ENCODE measurements around the gene METTL14.

Gene METTL14

DNA sequence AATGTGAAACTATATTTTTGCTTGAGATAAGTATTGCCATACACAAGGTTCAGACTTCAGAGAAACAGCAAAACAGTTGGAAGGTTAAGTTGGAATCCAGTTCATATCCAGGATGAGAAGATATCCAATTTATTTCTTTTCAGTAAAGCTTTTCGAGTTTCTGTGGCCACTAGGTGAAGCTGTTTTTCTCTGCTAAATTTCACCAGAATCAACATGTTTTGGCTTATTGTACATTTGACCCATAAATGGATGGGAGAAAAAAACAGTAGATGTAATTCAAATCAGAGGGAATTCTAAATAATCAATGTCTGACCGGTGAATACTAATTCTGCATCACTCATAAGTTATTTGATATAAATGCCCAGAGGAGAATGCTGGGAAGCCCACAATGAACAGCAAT is 9.1 kb upstream of the METTL14 start:
- Histone ChIP-seq H3K27me3 (ENCODE audit: insufficient read depth, low read length, poor library complexity) (no peaks in the 10 kb centered on the region), H3K4me2 (ENCODE audit: insufficient read depth, low read length) (no peak overlapping the region), H4K20me1 (ENCODE audit: insufficient read depth, low read length) (no peaks in the 10 kb centered on the region), H3K79me2 (ENCODE audit: insufficient read depth, low read length) (no peaks in the 10 kb centered on the region), H3K4me1 (ENCODE audit: insufficient read depth, low read length) (no peaks in the 10 kb centered on the region), H3K9ac (ENCODE audit: low read depth, low read length) (no peak overlapping the region), H2AFZ (ENCODE audit: low read depth, low read length) (no peak overlapping the region), H3K36me3 (ENCODE audit: insufficient read depth, low read length) (no peaks in the 10 kb centered on the region), H3K9me3 (ENCODE audit: insufficient read depth, low read length, severe bottlenecking) (no peaks in the 10 kb centered on the region), H3K4me3 (ENCODE audit: low read depth in 1 of 2, low read length in 2 of 2) (no peak overlapping the region), H3K27ac (ENCODE audit: low read length) (no peak overlapping the region)
- DNase-seq = no peak
- no peak for ATAC-seq (ENCODE audit: insufficient read depth, low read depth)
- TF ChIP-seq EZH2 (IDR thresholded peaks at IDR 0.05; ENCODE audit: borderline replicate concordance, low read depth, low read length, severe bottlenecking) = no peak
- TF ChIP-seq, protein P1, sequence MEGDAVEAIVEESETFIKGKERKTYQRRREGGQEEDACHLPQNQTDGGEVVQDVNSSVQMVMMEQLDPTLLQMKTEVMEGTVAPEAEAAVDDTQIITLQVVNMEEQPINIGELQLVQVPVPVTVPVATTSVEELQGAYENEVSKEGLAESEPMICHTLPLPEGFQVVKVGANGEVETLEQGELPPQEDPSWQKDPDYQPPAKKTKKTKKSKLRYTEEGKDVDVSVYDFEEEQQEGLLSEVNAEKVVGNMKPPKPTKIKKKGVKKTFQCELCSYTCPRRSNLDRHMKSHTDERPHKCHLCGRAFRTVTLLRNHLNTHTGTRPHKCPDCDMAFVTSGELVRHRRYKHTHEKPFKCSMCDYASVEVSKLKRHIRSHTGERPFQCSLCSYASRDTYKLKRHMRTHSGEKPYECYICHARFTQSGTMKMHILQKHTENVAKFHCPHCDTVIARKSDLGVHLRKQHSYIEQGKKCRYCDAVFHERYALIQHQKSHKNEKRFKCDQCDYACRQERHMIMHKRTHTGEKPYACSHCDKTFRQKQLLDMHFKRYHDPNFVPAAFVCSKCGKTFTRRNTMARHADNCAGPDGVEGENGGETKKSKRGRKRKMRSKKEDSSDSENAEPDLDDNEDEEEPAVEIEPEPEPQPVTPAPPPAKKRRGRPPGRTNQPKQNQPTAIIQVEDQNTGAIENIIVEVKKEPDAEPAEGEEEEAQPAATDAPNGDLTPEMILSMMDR (IDR thresholded peaks at IDR 0.05; ENCODE audit: borderline replicate concordance, extremely low read depth, low read length, poor library complexity, severe bottlenecking) = peak; percentile 6

- Histone ChIP-seq H3K79me2 (ENCODE audit: insufficient read depth, low read length) (peaks cover 6% of the 10 kb centered on the region), H2AFZ (ENCODE audit: low read depth, low read length) (no peak overlapping the region), H3K4me2 (ENCODE audit: insufficient read depth, low read length) (no peak overlapping the region), H3K9ac (ENCODE audit: low read depth, low read length) (no peak overlapping the region), H3K9me3 (ENCODE audit: insufficient read depth, low read length, severe bottlenecking) (no peaks in the 10 kb centered on the region), H4K20me1 (ENCODE audit: insufficient read depth, low read length) (no peaks in the 10 kb centered on the region), H3K4me1 (ENCODE audit: insufficient read depth, low read length) (peaks cover 17% of the 10 kb centered on the region), H3K4me3 (ENCODE audit: low read depth in 1 of 2, low read length in 2 of 2) (no peak overlapping the region), H3K36me3 (ENCODE audit: insufficient read depth, low read length) (no peaks in the 10 kb centered on the region), H3K27me3 (ENCODE audit: insufficient read depth, low read length, poor library complexity) (no peaks in the 10 kb centered on the region), H3K27ac (ENCODE audit: low read length) (no peak overlapping the region)
- no peak for TF ChIP-seq EZH2 (IDR thresholded peaks at IDR 0.05; ENCODE audit: borderline replicate concordance, low read depth, low read length, severe bottlenecking)
- TF ChIP-seq, protein P1 (IDR thresholded peaks at IDR 0.05; ENCODE audit: borderline replicate concordance, extremely low read depth, low read length, poor library complexity, severe bottlenecking) = peak; percentile 6
- DNase-seq (no peak), ATAC-seq (ENCODE audit: insufficient read depth, low read depth) (no peak)
Measured at GRCh38 chr4:118680808-118681207, 4.4 kb upstream of the METTL14 start.

GRCh38 chr4:118682928-118683327 is 2.3 kb upstream of the METTL14 start:
- Histone ChIP-seq H3K9me3 (ENCODE audit: insufficient read depth, low read length, severe bottlenecking) (no peaks in the 10 kb centered on the region), H3K4me3 (ENCODE audit: low read depth in 1 of 2, low read length in 2 of 2) (no peak overlapping the region), H3K27me3 (ENCODE audit: insufficient read depth, low read length, poor library complexity) (no peaks in the 10 kb centered on the region), H3K27ac (ENCODE audit: low read length) (no peak overlapping the region), H3K79me2 (ENCODE audit: insufficient read depth, low read length) (peaks cover 27% of the 10 kb centered on the region), H3K4me1 (ENCODE audit: insufficient read depth, low read length) (peaks cover 38% of the 10 kb centered on the region), H2AFZ (ENCODE audit: low read depth, low read length) (peak overlapping the region; percentile 65), H4K20me1 (ENCODE audit: insufficient read depth, low read length) (peaks cover 9% of the 10 kb centered on the region; the same call in 1 of the 2 replicates), H3K36me3 (ENCODE audit: insufficient read depth, low read length) (peaks cover 9% of the 10 kb centered on the region), H3K4me2 (ENCODE audit: insufficient read depth, low read length) (no peak overlapping the region), H3K9ac (ENCODE audit: low read depth, low read length) (no peak overlapping the region)
- DNase-seq = no peak
- no peak for TF ChIP-seq EZH2 (IDR thresholded peaks at IDR 0.05; ENCODE audit: borderline replicate concordance, low read depth, low read length, severe bottlenecking)
- TF ChIP-seq, protein P1 (IDR thresholded peaks at IDR 0.05; ENCODE audit: borderline replicate concordance, extremely low read depth, low read length, poor library complexity, severe bottlenecking) = peak; percentile 50
- no peak for ATAC-seq (ENCODE audit: insufficient read depth, low read depth)

DNA sequence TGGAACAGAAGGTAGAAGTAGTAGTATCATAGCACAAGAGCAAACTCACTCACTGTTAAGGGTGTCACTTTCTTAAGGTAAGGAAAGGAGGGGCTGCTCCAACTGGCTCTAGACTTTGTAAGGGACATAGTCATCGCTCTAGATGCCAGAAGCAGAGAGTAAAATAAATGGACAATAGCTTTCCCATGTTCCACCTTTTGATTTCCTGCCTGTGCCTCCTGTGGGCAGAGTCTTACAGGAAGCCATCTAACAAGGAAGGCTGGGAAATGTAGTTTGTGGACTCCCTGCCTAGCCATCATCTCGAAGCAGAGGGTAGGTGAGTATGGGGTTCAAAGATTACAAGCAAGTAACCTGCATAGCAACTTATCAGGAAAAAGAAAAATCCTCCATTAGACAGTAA is 1.7 kb upstream of the METTL14 start:
- Histone ChIP-seq H3K4me2 (ENCODE audit: insufficient read depth, low read length) (peak overlapping the region; percentile 29; the same call in 1 of the 2 replicates), H3K36me3 (ENCODE audit: insufficient read depth, low read length) (peaks cover 13% of the 10 kb centered on the region), H3K27ac (ENCODE audit: low read length) (no peak overlapping the region), H3K27me3 (ENCODE audit: insufficient read depth, low read length, poor library complexity) (no peaks in the 10 kb centered on the region), H3K4me1 (ENCODE audit: insufficient read depth, low read length) (peaks cover 40% of the 10 kb centered on the region), H2AFZ (ENCODE audit: low read depth, low read length) (peak overlapping the region; percentile 65), H3K4me3 (ENCODE audit: low read depth in 1 of 2, low read length in 2 of 2) (peak overlapping the region in 1 of 2 experiments; percentile 27; a peak in 1 of 4 replicates), H3K79me2 (ENCODE audit: insufficient read depth, low read length) (peaks cover 31% of the 10 kb centered on the region), H4K20me1 (ENCODE audit: insufficient read depth, low read length) (peaks cover 11% of the 10 kb centered on the region; the same call in 1 of the 2 replicates), H3K9ac (ENCODE audit: low read depth, low read length) (no peak overlapping the region), H3K9me3 (ENCODE audit: insufficient read depth, low read length, severe bottlenecking) (no peaks in the 10 kb centered on the region)
- DNase-seq (no peak), ATAC-seq (ENCODE audit: insufficient read depth, low read depth) (no peak)
- no peak for TF ChIP-seq EZH2 (IDR thresholded peaks at IDR 0.05; ENCODE audit: borderline replicate concordance, low read depth, low read length, severe bottlenecking)
- TF ChIP-seq, protein P1 (IDR thresholded peaks at IDR 0.05; ENCODE audit: borderline replicate concordance, extremely low read depth, low read length, poor library complexity, severe bottlenecking) = no peak

Measured in DND-41 (cell line).